GM12878 (cell line): ENCODE data around the gene SPINK8. TPM values are rescaled to one million over a fixed set of nuclear protein-coding genes. Genes with fewer than 3 reads are reported as not detected.

ENCODE experiments used
- ATAC-seq: fragments of 200-7000 bp; cut with Tn5 transposase; 3 replicates; pipeline ENCODE4 v1.9.1; 2020; ENCODE audit warnings: mild to moderate bottlenecking, moderate library complexity
- BruUV-seq: library from RNA; stranded (reverse); fragments of 400-500 nt; replicated peaks from 2 replicates; lab custom pipeline; 2021; lab: Mats Ljungman, UMichigan
- CTCF ChIA-PET: fragments of 300-600 bp; sonication (Branson Sonifier 250); formaldehyde crosslinking; extraction: SDS; loops from one replicate; lab custom pipeline; 2021; ENCODE audit warnings: inconsistent platforms; lab: Yijun Ruan, JAX
- POLR2A ChIA-PET: fragments of 350-600 bp; formaldehyde crosslinking; extraction: SDS; loops from one replicate; lab custom pipeline; 2021; ENCODE audit warnings: inconsistent platforms; lab: Charles Lee
- RAD21 ChIA-PET: fragments of 300-600 bp; sonication (Branson Sonifier 250); formaldehyde crosslinking; loops from one replicate; lab custom pipeline; 2023; ENCODE audit warnings: antibody characterized with exemption; ENCODE audit not compliant: unreplicated experiment; lab: Charles Lee
- SMC1A ChIA-PET: fragments of 300-600 bp; sonication (Branson Sonifier 250); formaldehyde crosslinking; loops from one replicate; lab custom pipeline; 2023; ENCODE audit not compliant: unreplicated experiment, uncharacterized antibody; lab: Charles Lee
- DNase-seq: peaks from one replicate; pipeline ENCODE4 v3.0.0-alpha.2; 2011; ENCODE audit warnings: low read depth, low spot score
- FAIRE-seq: peaks from 3 replicates; lab custom pipeline; 2011; peaks lifted over from hg19 to GRCh38; lab: Jason Lieb, UNC
- H2AFZ ChIP-seq: 2 replicates; pipeline ENCODE4 v1.6.0; 2011; ENCODE audit warnings: low read depth, low read length, control low read depth; ENCODE audit not compliant: control insufficient read depth
- H3K27ac ChIP-seq: 2 replicates; pipeline ENCODE4 v1.5.1; 2011; ENCODE audit warnings: control low read depth; ENCODE audit not compliant: control insufficient read depth, insufficient read depth
- H3K27me3 ChIP-seq, 2 experiments: replicated peaks in 1 of 2; 2 replicates each; pipeline versions ENCODE4 v1.6.0 to v1.6.1; 2011; ENCODE audit warnings: low read length in 1 of 2; ENCODE audit not compliant: control insufficient read depth in 2 of 2, insufficient read depth in 2 of 2
- H3K36me3 ChIP-seq, 2 experiments: 2 replicates each; pipeline ENCODE4 v1.5.1; 2011; ENCODE audit warnings: low read length in 1 of 2; ENCODE audit not compliant: control insufficient read depth in 2 of 2, insufficient read depth in 2 of 2
- H3K4me1 ChIP-seq: 2 replicates; pipeline ENCODE4 v1.6.1; 2011; ENCODE audit warnings: mild to moderate bottlenecking, low read length, moderate library complexity, mixed read lengths; ENCODE audit not compliant: control insufficient read depth, insufficient read depth
- H3K4me2 ChIP-seq: 2 replicates; pipeline ENCODE4 v1.6.0; 2011; ENCODE audit warnings: control low read depth; ENCODE audit not compliant: control insufficient read depth, insufficient read depth
- H3K4me3 ChIP-seq: fragments of 200-600 bp; sonication (generic); 2 replicates; pipeline ENCODE4 v1.5.1; 2016
- H3K79me2 ChIP-seq: 2 replicates; pipeline ENCODE4 v1.6.0; 2011; ENCODE audit warnings: low read length; ENCODE audit not compliant: control insufficient read depth, insufficient read depth
- H3K9ac ChIP-seq: 2 replicates; pipeline ENCODE4 v1.8.0; 2011; ENCODE audit warnings: low read length, control low read depth, mixed read lengths; ENCODE audit not compliant: control insufficient read depth, insufficient read depth
- H3K9me3 ChIP-seq: replicated peaks from 3 replicates; pipeline ENCODE4 v1.5.1; 2011; ENCODE audit warnings: mild to moderate bottlenecking, low read length; ENCODE audit not compliant: control insufficient read depth, insufficient read depth
- H4K20me1 ChIP-seq: 2 replicates; pipeline ENCODE4 v1.6.0; 2011; ENCODE audit not compliant: control insufficient read depth, insufficient read depth
- ZSCAN29 ChIP-seq: fragments of 450-650 bp; IDR thresholded peaks from 2 replicates; pipeline ENCODE4 v1.6.1; 2017; ENCODE audit warnings: mild to moderate bottlenecking, moderate library complexity
- WGBS: methylation state at CpG from one replicate; pipeline ENCODE4 v1.1.6; 2016; ENCODE audit warnings: low lambda C conversion rate; ENCODE audit not compliant: insufficient replicate concordance, insufficient coverage; ENCODE audit errors: missing lambda C conversion rate; 5-methylcytosine and 5-hydroxymethylcytosine counted together
- in situ Hi-C: fragments of 300-500 bp; cut with MboI; formaldehyde crosslinking; loops from 9 replicates; pipeline ENCODE4 v1.14.3; 2018; ENCODE audit warnings: mixed read lengths
- intact Hi-C: fragments of 100-400 bp; cut with micrococcal nuclease; formaldehyde crosslinking; loops from one replicate; pipeline ENCODE4 v1.14.2; 2022; ENCODE audit not compliant: unreplicated experiment
- polyA plus RNA-seq, 11 experiments: library from polyadenylated mRNA; depleted of rRNA in 4 of 11; unstranded in 6 of 11; stranded (reverse) in 5 of 11; fragments of >200 nt; fragmentation: Nextera tagmentation in 4 of 11; fragmentation: Illumina TruSeq in 1 of 11; extraction: Ambion mirVana in 4 of 11; extraction: Trizol in 1 of 11; gene quantifications; 1 replicate in 1 of 11; 2 replicates in 10 of 11; pipeline versions ENCODE4 v1.2.1 to v1.2.3, GENCODE V29; 2011 to 2016; ENCODE audit warnings: inconsistent platforms in 2 of 11, missing spikeins in 2 of 11, low read depth in 1 of 11
- total RNA-seq, 4 experiments: library from RNA; depleted of rRNA in 3 of 4; stranded (reverse); fragments of >200 nt in 3 of 4; fragmentation: Illumina TruSeq in 1 of 4; extraction: Trizol in 1 of 4; gene quantifications; 2 replicates each; pipeline versions ENCODE4 v1.2.1 to v1.2.3, GENCODE V29; 2013 to 2021
- TF ChIP-seq, protein P1 (sequence below): fragments of 450-650 bp; IDR thresholded peaks from 2 replicates; pipeline ENCODE4 v1.6.1; 2017; ENCODE audit warnings: antibody characterized with exemption, mild to moderate bottlenecking, moderate library complexity
- TF ChIP-seq, protein P2 (sequence below): IDR thresholded peaks from 2 replicates; pipeline ENCODE4 v1.6.1; 2012; ENCODE audit warnings: low read length, inconsistent platforms

Gene SPINK8
- total and polyA plus RNA-seq, 10 of the 15 experiments (the other 5 are each of a cell fraction or from before 2014, with no cell fraction given), result not detected

DNA sequence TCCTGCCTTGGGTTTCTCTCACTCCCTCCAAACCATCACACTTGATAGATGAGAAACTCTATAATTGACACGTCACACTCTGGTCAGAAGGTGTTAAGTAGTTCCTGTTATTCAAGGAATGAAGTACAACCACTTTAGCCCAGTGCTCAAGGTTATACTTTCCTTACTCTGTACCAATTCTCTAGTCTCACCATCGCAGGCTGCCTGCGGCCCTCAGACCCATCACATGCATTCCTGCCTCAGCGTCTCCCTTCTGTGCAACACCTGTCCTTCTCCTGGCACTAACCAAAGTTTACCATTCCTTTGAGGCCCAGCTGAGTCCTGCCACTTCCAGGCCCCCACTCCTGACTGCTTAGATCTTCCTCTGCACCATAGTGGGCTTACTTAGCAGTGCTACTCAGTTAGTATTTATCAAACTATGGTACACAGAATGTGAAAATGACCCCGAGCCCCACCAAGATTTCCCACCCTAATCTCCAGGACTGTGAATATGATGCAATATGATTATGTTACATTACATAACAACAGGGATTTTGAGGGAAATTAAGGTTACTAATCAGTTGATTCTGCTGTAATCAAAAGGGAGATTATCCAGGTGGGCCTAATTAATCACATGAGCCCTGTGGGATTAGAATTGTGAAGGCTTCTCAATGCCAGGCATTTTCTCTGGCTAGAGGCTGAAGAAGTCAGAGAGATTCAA, 36.2 kb downstream of the SPINK8 start:
- H3K9me3 ChIP-seq, result no peaks in the 10 kb centered on the region
- DNase-seq (no peak), FAIRE-seq (no peak), ATAC-seq (no peak)
- TF ChIP-seq, protein P1, sequence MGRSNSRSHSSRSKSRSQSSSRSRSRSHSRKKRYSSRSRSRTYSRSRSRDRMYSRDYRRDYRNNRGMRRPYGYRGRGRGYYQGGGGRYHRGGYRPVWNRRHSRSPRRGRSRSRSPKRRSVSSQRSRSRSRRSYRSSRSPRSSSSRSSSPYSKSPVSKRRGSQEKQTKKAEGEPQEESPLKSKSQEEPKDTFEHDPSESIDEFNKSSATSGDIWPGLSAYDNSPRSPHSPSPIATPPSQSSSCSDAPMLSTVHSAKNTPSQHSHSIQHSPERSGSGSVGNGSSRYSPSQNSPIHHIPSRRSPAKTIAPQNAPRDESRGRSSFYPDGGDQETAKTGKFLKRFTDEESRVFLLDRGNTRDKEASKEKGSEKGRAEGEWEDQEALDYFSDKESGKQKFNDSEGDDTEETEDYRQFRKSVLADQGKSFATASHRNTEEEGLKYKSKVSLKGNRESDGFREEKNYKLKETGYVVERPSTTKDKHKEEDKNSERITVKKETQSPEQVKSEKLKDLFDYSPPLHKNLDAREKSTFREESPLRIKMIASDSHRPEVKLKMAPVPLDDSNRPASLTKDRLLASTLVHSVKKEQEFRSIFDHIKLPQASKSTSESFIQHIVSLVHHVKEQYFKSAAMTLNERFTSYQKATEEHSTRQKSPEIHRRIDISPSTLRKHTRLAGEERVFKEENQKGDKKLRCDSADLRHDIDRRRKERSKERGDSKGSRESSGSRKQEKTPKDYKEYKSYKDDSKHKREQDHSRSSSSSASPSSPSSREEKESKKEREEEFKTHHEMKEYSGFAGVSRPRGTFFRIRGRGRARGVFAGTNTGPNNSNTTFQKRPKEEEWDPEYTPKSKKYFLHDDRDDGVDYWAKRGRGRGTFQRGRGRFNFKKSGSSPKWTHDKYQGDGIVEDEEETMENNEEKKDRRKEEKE, result no peak
- no peak for TF ChIP-seq ZSCAN29
- TF ChIP-seq, protein P2, sequence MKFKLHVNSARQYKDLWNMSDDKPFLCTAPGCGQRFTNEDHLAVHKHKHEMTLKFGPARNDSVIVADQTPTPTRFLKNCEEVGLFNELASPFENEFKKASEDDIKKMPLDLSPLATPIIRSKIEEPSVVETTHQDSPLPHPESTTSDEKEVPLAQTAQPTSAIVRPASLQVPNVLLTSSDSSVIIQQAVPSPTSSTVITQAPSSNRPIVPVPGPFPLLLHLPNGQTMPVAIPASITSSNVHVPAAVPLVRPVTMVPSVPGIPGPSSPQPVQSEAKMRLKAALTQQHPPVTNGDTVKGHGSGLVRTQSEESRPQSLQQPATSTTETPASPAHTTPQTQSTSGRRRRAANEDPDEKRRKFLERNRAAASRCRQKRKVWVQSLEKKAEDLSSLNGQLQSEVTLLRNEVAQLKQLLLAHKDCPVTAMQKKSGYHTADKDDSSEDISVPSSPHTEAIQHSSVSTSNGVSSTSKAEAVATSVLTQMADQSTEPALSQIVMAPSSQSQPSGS, result no peak
- BruUV-seq, result no TSS peak
- H3K4me1 ChIP-seq, result peaks cover 12% of the 10 kb centered on the region
- H3K9ac ChIP-seq, result no peak overlapping the region
- ChIA-PET RAD21 (no interaction called here), POLR2A (interaction anchor here (0.5 kb wide), 1 partner anchor 27 kb away, joined by 4 read pairs; no protein-coding TSS in a partner anchor), CTCF (interaction anchor here (4.7 kb wide), 1 partner anchor 139 kb away, joined by 31 read pairs; no protein-coding TSS in a partner anchor), SMC1A (interaction anchor here (1.2 kb wide), 1 partner anchor 139 kb away, joined by 3 read pairs; no protein-coding TSS in a partner anchor)
- no peaks in the 10 kb centered on the region for H3K27me3 ChIP-seq
- H4K20me1 ChIP-seq, result no peaks in the 10 kb centered on the region
- no peak overlapping the region for H3K4me2 ChIP-seq
- whole genome bisulfite sequencing, result 96% methylated on average over 5 of the region's 5 CpGs
- no peak overlapping the region for H2AFZ ChIP-seq
- H3K4me3 ChIP-seq, result no peak overlapping the region
- peaks cover 4 to 20% of the 10 kb centered on the region in 2 experiments for H3K36me3 ChIP-seq
- intact Hi-C loops (no loop called here), in situ Hi-C loops (no loop called here)
- H3K79me2 ChIP-seq, result peaks cover 27% of the 10 kb centered on the region
- no peak overlapping the region for H3K27ac ChIP-seq
